Esophagus squamous epithelium (tissue), 4 donors: Measurements from ENCODE around the gene MPZL1.

Experiments
- POLR2A ChIP-seq, 4 donors: fragments of 450-650 bp; IDR thresholded peaks; one replicate each; pipeline ENCODE4 v1.6.1; 2017; ENCODE audit warnings: antibody characterized with exemption in 4 of 4, mild to moderate bottlenecking in 4 of 4, moderate library complexity in 3 of 4
- TF ChIP-seq, protein P1 (sequence below), 6 experiments: fragments of 450-650 bp in 4 of 6; fragments of 200-600 bp in 2 of 6; sonication (generic) in 2 of 6; IDR thresholded peaks; one replicate each; pipeline ENCODE4 v1.5.1; 2016 to 2019; ENCODE audit warnings: antibody characterized with exemption in 6 of 6, mild to moderate bottlenecking in 4 of 6, moderate library complexity in 4 of 6

DNA sequence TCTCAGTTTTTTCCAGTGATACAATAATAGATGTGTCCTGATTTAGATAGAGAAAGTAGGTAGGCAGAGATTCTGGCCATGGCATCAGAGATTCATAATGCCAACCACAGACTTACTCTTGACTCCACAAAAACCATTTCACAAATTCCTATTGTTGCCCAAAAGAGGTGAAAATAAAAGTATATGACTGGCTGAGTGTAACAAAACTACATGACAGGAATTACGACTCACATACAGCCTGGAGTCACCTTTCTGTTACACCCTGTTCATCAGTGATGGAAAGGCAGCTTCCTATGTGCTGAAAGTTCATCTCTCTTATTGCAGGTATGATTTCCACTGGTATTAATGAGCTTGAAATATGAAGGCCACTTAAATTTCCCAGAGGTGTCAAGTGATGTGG, 72.3 kb downstream of the MPZL1 start:
- no peak for TF ChIP-seq POLR2A (IDR thresholded peaks at IDR 0.05)
- TF ChIP-seq, protein P1, sequence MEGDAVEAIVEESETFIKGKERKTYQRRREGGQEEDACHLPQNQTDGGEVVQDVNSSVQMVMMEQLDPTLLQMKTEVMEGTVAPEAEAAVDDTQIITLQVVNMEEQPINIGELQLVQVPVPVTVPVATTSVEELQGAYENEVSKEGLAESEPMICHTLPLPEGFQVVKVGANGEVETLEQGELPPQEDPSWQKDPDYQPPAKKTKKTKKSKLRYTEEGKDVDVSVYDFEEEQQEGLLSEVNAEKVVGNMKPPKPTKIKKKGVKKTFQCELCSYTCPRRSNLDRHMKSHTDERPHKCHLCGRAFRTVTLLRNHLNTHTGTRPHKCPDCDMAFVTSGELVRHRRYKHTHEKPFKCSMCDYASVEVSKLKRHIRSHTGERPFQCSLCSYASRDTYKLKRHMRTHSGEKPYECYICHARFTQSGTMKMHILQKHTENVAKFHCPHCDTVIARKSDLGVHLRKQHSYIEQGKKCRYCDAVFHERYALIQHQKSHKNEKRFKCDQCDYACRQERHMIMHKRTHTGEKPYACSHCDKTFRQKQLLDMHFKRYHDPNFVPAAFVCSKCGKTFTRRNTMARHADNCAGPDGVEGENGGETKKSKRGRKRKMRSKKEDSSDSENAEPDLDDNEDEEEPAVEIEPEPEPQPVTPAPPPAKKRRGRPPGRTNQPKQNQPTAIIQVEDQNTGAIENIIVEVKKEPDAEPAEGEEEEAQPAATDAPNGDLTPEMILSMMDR (IDR thresholded peaks at IDR 0.05): no peak
